GM19397 (cell line): ENCODE results near the gene MAOA.
"Not testable (repeated sequence)": the region's sequence is repeated elsewhere in the genome, so short reads cannot be mapped to it uniquely, and the experiment has no call there.

ENCODE experiments used
- ATAC-seq: cut with Tn5 transposase; IDR thresholded peaks from one replicate; pipeline ENCODE4 v1.9.1; 2021; ENCODE audit warnings: mild to moderate bottlenecking, moderate library complexity; ENCODE audit not compliant: unreplicated experiment

The MAOA gene

GRCh38 chrX:43656005-43656494 lies at the start of gene MAOA:
Gene MAOA, plus strand, starts transcription at chrX:43656299. Its CDS starts 43 bp downstream, at chrX:43656342.
- no peak for ATAC-seq

- ATAC-seq, result no peak
Observed at GRCh38 chrX:43612400-43612799, 43.7 kb upstream of the MAOA start.

- no peak for ATAC-seq
Observed at GRCh38 chrX:43615660-43616059, 40.4 kb upstream of the MAOA start.

- ATAC-seq, result no peak
Observed at GRCh38 chrX:43618366-43619205, 37.5 kb upstream of the MAOA start.

- not testable (repeated sequence) for ATAC-seq
Observed at GRCh38 chrX:43619861-43620260, 36.2 kb upstream of the MAOA start.

GRCh38 chrX:43627147-43627546 lies 29.0 kb upstream of the MAOA start:
- no peak for ATAC-seq

- no peak for ATAC-seq
Observed at GRCh38 chrX:43627669-43628068, 28.4 kb upstream of the MAOA start.

GRCh38 chrX:43629229-43629628 lies 26.9 kb upstream of the MAOA start:
- ATAC-seq, result no peak

- ATAC-seq, result no peak
Observed at GRCh38 chrX:43631841-43632240, 24.3 kb upstream of the MAOA start.

- no peak for ATAC-seq
Observed at GRCh38 chrX:43633081-43633480, 23.0 kb upstream of the MAOA start.

GRCh38 chrX:43633757-43634156 lies 22.3 kb upstream of the MAOA start:
- no peak for ATAC-seq

GRCh38 chrX:43640482-43640881 lies 15.6 kb upstream of the MAOA start:
- no peak for ATAC-seq

GRCh38 chrX:43641691-43642090 lies 14.4 kb upstream of the MAOA start:
- no peak for ATAC-seq

- no peak for ATAC-seq
Observed at GRCh38 chrX:43643201-43643600, 12.9 kb upstream of the MAOA start.

GRCh38 chrX:43643662-43644061 lies 12.4 kb upstream of the MAOA start:
- ATAC-seq, result no peak

GRCh38 chrX:43644124-43644701 lies 11.9 kb upstream of the MAOA start:
- no peak for ATAC-seq

GRCh38 chrX:43646800-43647199 lies 9.3 kb upstream of the MAOA start:
- no peak for ATAC-seq

GRCh38 chrX:43654431-43655150 lies 1.5 kb upstream of the MAOA start:
- ATAC-seq, result peak; percentile 98

- no peak for ATAC-seq
Observed at GRCh38 chrX:43655151-43656004, 721 bp upstream of the MAOA start.

- no peak for ATAC-seq
Observed at GRCh38 chrX:43657671-43658070, 1.6 kb downstream of the MAOA start.
